GM20000 (cell line): ENCODE data around the gene STX10.

ENCODE experiments used
- DNase-seq: peaks from one replicate; pipeline ENCODE4 v3.0.0; 2012; ENCODE audit warnings: low spot score
- CTCF ChIP-seq: IDR thresholded peaks from 2 replicates; pipeline ENCODE4 v1.5.1; 2012; ENCODE audit warnings: mild to moderate bottlenecking, control low read depth; ENCODE audit errors: extremely low read depth, missing control alignments

Gene STX10

GRCh38 chr19:13155472-13156359 lies 5.5 kb upstream of the STX10 start:
- peak; percentile 74 for DNase-seq
- TF ChIP-seq CTCF: no peak

GRCh38 chr19:13154911-13155471 lies 4.8 kb upstream of the STX10 start:
- DNase-seq: peak; percentile 76
- peak; percentile 41 for TF ChIP-seq CTCF

GRCh38 chr19:13154241-13154778 lies 4.1 kb upstream of the STX10 start:
- TF ChIP-seq CTCF: no peak
- peak; percentile 69 for DNase-seq

GRCh38 chr19:13153569-13154240 lies 3.5 kb upstream of the STX10 start:
- no peak for DNase-seq
- TF ChIP-seq CTCF: peak; percentile 6

GRCh38 chr19:13152974-13153568 lies 2.9 kb upstream of the STX10 start:
- DNase-seq: peak; percentile 94
- peak; percentile 44 for TF ChIP-seq CTCF

GRCh38 chr19:13152356-13152973 lies 2.3 kb upstream of the STX10 start:
- no peak for DNase-seq

More at GRCh38 chr19:13152356-13152973, 2.3 kb upstream of the STX10 start:
- no peak for TF ChIP-seq CTCF
